GM21447 (cell line): ENCODE measurements around the gene LDHA.
"Not testable (repeated sequence)": the region's sequence is repeated elsewhere in the genome, so short reads cannot be mapped to it uniquely, and the experiment has no call there.

Experiments used
- ATAC-seq: cut with Tn5 transposase; IDR thresholded peaks from one replicate; pipeline ENCODE4 v1.9.1; 2021; ENCODE audit not compliant: unreplicated experiment

Gene LDHA

GRCh38 chr11:18393581-18394274, 635 bp upstream of the LDHA start:
- ATAC-seq, result no peak

DNA sequence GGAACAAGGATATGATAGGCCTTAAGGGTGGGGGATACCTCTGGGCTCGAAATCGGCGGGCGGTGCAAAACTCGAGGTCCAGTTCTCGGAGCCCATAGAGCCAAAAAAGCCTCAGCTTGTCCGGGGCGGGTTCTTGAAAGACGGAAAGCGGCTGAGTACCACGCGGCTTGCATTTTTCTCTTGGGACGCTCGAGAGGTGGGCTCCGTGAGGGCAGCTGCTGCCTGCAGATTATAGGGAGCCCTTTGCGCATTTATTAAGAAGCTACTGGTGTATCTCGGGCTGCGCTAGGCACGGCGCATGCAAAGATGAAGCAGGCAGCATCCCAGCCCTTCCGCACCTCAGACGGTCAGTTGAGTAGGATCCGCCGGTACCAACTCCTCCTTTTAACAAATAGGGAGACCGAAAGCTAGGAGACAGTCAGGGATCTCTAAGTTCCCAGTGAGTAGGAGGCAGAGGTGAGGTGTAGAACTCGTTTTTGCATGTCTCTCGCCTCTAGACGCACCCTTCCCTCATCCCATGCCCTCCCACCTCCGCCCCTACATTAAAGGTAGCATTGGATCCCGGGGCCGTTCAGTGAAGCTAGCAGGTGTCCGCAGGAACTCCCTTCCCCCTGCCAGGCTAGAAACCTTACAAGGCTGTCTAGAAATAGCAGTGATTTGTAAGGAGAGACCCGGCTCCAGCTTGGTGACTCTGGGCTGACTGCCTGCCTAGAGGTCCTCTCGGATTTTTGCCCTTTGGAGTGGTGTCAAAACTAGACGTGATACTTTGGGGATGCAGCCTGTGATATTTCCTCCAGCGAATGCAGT, 768 bp downstream of the LDHA start:
- no peak for ATAC-seq

- ATAC-seq, result peak; percentile 45
Observed at GRCh38 chr11:18395735-18396504, 1.6 kb downstream of the LDHA start.

- no peak for ATAC-seq
Observed at GRCh38 chr11:18397921-18398320, 3.6 kb downstream of the LDHA start.

GRCh38 chr11:18401077-18401476, 6.7 kb downstream of the LDHA start:
- not testable (repeated sequence) for ATAC-seq

DNA sequence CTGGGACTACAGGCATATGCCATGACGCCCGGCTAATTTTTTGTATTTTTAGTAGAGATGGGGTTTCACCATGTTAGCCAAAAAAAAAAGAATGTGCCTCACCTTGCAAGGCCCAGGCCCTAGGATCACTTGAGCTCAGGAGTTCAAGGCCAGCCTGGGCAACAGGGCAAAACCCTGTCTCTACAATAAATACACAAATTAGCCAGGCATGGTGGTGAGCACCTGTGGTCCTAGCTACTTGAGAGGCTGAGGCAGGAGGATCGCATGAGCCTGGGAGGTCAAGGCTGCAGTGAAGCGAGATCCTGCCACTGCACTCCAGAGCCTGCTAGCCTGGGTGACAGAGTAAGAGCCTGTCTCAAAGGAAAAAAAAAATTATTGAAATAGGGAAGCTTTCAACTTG, 9.7 kb downstream of the LDHA start:
- no peak for ATAC-seq

DNA sequence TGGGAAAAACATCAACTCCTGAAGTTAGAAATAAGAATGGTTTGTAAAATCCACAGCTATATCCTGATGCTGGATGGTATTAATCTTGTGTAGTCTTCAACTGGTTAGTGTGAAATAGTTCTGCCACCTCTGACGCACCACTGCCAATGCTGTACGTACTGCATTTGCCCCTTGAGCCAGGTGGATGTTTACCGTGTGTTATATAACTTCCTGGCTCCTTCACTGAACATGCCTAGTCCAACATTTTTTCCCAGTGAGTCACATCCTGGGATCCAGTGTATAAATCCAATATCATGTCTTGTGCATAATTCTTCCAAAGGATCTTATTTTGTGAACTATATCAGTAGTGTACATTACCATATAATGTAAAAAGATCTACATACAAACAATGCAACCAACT, 13.0 kb downstream of the LDHA start:
- not testable (repeated sequence) for ATAC-seq

GRCh38 chr11:18408558-18409291, 14.4 kb downstream of the LDHA start:
- ATAC-seq, result no peak

- ATAC-seq, result no peak
Observed at GRCh38 chr11:18416459-18416858, 22.1 kb downstream of the LDHA start.

DNA sequence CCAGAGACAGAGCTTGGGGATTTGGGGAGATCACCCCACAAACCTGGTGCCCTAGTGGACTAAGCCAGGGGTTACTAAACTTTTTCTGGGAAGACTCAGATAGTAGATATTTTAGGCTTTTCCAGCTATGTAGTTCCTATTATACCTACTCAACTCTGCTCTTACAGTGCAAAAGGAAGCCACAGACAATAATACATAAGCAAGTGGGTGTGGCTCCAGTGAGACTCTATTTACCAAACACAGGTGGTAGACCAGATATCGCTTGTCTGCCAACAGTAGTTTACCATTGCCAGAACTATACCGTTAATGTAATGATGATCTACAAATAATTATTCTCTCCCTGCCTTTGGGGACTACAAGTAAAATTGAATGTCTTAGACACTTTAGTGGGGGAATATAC, 24.7 kb downstream of the LDHA start:
- no peak for ATAC-seq

- ATAC-seq, result no peak
Observed at GRCh38 chr11:18420067-18420466, 25.7 kb downstream of the LDHA start.

DNA sequence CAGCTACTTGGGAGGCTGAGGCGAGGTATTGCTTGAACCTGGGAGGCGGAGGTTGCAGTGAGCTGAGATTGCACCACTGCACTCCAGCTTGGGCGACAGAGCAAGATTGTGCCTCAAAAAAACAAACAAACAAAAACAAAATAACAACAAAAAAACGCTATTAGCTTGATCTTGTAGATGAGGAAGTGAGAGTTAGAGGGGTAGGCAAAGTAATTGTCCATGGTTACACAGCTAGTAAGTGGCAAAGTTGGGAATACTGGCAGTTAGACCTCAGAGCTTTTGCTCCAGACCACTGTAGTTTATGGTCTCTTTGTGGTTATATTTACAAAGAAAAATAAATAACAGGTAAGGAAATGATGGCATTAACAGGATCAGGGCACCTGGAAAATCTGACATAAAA, 32.9 kb downstream of the LDHA start:
- no peak for ATAC-seq

- ATAC-seq, result no peak
Observed at GRCh38 chr11:18429332-18429731, 35.0 kb downstream of the LDHA start.

DNA sequence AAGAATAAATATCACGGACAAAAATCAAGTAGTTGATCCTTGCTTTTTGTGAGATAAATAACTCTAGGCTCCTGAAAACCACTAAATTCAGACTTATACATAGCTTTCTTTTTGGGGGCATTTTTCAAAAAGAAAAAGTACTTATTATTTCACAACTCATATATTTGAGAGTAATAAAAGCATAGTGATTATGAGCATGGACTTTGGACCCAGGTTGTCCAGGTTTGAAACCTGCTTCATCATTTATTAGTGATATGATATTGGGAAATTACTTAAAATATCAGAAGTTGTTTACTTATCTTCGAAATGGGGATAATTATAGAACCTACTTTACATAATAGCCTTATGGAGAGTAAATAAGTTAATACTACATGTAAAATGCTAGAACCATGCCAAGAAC, 44.3 kb downstream of the LDHA start:
- no peak for ATAC-seq

DNA sequence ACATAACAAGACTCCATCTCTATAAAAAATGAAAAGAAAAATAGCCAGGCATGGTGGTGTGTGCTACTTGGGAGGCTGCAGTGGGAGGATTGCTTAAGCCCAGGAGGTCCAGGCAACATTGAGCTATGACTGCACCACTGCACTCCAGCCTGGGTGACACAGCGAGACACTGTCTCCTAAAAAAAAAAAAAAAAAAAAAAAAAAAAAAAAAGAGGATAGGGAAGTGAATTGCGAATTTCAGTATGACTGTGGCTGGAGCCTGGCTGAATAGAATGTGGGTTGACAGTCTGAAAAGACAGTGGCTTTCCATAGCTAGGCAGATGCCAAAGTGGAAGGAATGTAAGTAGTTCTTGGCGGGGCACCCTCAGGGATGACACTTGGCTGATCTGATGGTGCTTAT, 54.9 kb downstream of the LDHA start:
- no peak for ATAC-seq

DNA sequence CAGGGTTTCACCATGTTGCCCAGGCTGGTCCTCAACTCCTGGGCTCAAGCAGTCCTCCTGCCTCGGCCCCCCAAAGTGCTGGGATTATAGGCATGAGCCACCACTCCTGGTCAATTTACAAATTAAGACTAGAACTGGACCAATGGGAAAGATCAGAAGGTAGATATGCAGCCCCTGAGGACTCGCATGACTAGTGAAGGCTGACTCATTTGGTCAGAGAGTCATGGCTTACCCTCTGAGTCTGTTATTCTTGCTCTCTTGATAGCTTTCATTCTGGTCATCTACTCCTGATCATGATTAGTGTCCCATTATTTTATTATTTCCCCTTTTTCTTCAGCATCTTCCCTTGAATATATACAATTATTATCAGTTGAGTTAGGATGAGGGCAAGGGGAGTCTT, 58.6 kb downstream of the LDHA start:
- no peak for ATAC-seq

DNA sequence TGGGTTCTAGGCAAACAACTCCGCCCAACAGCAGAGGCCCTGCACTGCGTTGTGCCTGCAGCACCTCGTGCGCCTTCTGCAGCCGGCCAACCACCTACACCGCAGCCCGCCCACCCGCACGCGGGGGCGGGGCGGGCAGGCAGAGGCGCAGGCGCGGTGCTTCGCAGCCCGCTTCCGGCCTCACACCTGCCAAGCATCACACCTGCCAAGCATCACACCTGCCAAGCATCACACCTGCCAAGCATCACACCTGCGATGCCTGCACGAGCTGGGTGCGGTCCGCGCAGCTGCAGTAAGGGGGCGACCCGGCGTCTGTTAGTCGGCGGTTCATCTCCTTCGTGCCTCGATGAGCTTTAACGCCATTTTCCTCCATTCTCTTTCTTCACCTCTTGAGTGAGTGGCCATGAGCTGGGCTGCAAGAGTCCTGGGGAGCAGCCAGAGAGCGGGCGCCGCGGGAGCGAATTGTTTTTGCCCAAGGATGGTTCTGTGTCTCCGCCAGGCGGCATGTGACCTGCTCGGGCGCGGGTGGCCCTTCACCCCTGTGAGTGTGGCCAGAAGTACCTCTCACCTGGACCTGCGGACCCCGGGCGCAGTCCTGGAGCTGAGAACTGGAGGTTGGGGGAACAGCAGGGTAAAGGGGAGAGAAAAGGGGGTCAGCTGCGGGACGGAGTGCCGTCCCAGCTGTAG, 61.5 kb downstream of the LDHA start, which contains the start of gene LDHAL6A:
Gene LDHAL6A, plus strand, starts transcription at position 171 of the 687 bp plus-strand sequence. CDS start 825 bp downstream, outside the sequence.
- no peak for ATAC-seq

DNA sequence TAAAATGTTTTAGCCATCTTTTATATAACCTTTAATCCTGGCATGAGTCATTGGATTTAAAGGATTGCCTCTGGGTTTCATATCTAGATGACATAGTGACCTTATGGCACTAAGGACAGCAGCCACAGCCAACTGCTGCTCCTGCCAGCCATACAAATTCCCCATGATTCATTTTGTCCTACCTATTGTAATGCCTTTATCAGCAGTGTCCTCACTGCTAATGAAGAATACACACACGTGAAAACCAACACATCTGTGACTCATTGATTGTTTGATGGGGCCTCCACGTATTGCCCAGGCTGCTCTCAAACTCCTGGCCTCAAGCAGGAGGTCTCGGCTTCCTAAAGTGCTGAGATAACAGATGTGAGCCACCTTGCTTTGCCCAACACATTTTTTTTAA, 63.1 kb downstream of the LDHA start:
- ATAC-seq, result no peak
